ENCODE results near the gene DDX6.
"Not testable (repeated sequence)": the region's sequence is repeated elsewhere in the genome, so short reads cannot be mapped to it uniquely, and the experiment has no call there.

GRCh38 chr11:118765095-118765691 is 25.8 kb downstream of the DDX6 start:
- TF ChIP-seq ESRRG (CRISPR knock-in tag; IDR thresholded peaks at IDR 0.05); ARNTL (CRISPR knock-in tag; IDR thresholded peaks at IDR 0.05; ENCODE audit: borderline replicate concordance, low read depth); OSR1 (CRISPR knock-in tag; IDR thresholded peaks at IDR 0.05): not testable (repeated sequence)
